Measurements from ENCODE around the gene PTPRN2. TPM values are rescaled to one million over a fixed set of nuclear protein-coding genes. Genes with fewer than 3 reads are reported as not detected.

Gene PTPRN2
- total RNA-seq, 1 donor from 2014 or later = 1.8 TPM

DNA sequence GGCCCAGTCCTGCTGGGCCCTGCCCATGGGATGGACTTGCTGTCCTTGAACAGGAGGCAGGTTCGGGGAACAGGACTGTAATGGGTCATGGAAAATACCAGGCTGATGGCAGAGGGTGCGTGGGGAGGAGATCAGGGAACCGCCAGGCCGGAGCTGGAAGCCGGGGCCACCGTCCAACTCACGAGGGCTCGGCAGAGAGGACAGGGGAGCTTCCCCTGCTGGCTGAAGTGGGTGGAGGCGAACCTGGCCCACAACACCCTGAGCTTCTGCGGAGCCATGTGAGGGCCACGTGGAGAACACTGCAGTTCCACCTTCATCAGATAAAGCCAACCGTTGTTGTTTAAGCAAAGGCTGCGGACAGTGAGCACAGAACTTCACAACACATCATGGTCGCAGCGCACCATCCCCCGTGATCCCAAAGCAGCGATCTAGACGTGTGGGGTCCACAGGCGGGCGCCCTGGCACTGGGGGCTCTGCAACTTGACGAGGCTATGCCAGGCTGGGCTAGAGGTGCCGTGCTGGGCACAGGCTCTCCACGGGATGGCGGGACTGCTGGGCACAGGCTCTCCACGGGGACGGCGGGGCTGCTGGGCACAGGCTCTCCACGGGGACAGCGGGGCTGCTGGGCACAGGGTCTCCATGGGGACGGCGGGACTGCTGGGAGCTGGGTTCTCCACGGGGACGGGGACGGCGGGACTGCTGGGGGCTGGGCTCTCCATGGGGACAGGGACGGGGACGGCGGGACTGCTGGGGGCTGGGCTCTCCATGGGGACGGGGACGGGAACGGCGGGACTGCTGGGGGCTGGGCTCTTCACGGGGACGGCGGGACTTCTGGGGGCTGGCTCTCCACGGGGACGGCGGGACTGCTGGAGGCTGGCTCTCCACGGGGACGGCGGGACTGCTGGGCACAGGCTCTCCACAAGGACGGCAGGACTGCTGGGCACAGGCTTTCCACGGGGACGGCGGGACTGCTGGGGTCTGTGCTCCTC lies 777.5 kb downstream of the PTPRN2 start:
- no peak overlapping the region for H3K4me3 Mint-ChIP-seq
- ChIA-PET POLR2A (no interaction called here), CTCF (no interaction called here)
- no peaks in the 10 kb centered on the region for H3K27me3 Mint-ChIP-seq
- no peak for ATAC-seq (ENCODE audit: low read depth)
- no peaks in the 10 kb centered on the region for H3K36me3 Mint-ChIP-seq (ENCODE audit: low read depth)
- intact Hi-C loops (cut with micrococcal nuclease) = no loop called here
- no peak overlapping the region for H3K27ac Mint-ChIP-seq
- H3K4me1 Mint-ChIP-seq = no peaks in the 10 kb centered on the region
- peaks cover 10% of the 10 kb centered on the region for H3K9me3 Mint-ChIP-seq
- TF ChIP-seq, protein P1, sequence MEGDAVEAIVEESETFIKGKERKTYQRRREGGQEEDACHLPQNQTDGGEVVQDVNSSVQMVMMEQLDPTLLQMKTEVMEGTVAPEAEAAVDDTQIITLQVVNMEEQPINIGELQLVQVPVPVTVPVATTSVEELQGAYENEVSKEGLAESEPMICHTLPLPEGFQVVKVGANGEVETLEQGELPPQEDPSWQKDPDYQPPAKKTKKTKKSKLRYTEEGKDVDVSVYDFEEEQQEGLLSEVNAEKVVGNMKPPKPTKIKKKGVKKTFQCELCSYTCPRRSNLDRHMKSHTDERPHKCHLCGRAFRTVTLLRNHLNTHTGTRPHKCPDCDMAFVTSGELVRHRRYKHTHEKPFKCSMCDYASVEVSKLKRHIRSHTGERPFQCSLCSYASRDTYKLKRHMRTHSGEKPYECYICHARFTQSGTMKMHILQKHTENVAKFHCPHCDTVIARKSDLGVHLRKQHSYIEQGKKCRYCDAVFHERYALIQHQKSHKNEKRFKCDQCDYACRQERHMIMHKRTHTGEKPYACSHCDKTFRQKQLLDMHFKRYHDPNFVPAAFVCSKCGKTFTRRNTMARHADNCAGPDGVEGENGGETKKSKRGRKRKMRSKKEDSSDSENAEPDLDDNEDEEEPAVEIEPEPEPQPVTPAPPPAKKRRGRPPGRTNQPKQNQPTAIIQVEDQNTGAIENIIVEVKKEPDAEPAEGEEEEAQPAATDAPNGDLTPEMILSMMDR (IDR thresholded peaks at IDR 0.05) = no peak
- no peak for DNase-seq

DNA sequence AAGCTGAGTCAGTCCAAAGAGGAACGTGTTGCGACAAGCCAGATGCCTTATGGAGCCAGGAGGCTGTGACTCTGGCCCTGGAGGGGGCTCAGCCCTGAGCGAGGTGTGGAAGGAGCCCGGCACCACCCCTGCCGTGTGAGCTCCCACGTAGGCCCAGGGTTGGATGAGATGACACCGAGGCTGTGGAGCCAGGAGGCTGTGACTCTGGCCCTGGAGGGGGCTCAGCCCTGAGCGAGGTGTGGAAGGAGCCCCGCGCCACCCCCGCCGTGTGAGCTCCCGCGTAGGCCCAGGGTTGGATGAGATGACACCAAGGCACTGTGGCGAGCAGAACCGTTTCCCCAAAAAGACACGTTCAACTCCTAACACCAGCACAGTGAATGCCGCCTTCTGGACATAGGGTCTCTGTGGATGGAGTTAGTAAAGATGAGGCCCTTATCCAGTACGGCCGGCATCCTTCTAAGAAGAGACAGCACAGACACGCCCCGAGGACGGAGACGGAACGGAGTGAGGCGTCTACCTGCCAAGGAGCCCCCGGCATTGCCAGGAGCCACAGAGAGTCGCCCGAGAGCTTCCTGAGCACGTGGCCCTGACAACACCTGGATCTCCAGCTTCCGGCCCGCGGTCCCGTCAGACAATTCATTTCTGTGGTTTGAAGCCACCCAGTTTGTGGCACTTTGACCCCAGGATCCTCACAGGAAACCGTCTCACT lies 778.3 kb downstream of the PTPRN2 start:
- ChIA-PET POLR2A (no interaction called here), CTCF (no interaction called here)
- Mint-ChIP-seq H3K27ac (no peak overlapping the region), H3K27me3 (no peaks in the 10 kb centered on the region), H3K4me3 (no peak overlapping the region), H3K36me3 (ENCODE audit: low read depth) (no peaks in the 10 kb centered on the region), H3K4me1 (no peaks in the 10 kb centered on the region), H3K9me3 (peaks cover 10% of the 10 kb centered on the region)
- no peak for DNase-seq
- intact Hi-C loops (cut with micrococcal nuclease) = no loop called here
- ATAC-seq (ENCODE audit: low read depth) = no peak
- TF ChIP-seq, protein P1 (IDR thresholded peaks at IDR 0.05) = no peak

DNA sequence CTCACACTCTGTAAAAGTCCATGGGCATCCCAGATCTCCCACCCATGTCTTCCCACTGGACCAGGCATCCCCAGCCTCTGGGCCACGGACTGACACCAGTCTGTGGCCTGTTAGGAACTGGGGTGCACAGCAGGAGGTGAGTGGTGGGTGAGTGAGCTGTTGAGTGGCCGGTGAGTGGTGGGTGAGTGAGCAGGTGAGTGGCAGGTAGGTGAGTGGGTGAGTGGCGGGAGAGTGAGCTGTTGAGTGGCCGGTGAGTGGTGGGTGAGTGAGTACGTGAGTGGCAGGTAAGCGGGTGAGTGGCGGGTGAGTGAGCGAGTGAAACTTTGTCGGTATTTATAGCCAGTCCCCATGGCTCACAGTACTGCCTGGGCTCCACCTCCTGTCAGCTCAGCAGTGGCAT lies 779.6 kb downstream of the PTPRN2 start:
- intact Hi-C loops (cut with micrococcal nuclease) = no loop called here
- H3K9me3 Mint-ChIP-seq = peaks cover 10% of the 10 kb centered on the region
- TF ChIP-seq, protein P1 (IDR thresholded peaks at IDR 0.05) = no peak
- DNase-seq = no peak
- H3K27ac Mint-ChIP-seq = no peak overlapping the region
- H3K36me3 Mint-ChIP-seq (ENCODE audit: low read depth) = no peaks in the 10 kb centered on the region
- no peaks in the 10 kb centered on the region for H3K4me1 Mint-ChIP-seq
- ChIA-PET CTCF (no interaction called here), POLR2A (no interaction called here)
- ATAC-seq (ENCODE audit: low read depth) = no peak
- H3K4me3 Mint-ChIP-seq = no peak overlapping the region
- no peaks in the 10 kb centered on the region for H3K27me3 Mint-ChIP-seq

DNA sequence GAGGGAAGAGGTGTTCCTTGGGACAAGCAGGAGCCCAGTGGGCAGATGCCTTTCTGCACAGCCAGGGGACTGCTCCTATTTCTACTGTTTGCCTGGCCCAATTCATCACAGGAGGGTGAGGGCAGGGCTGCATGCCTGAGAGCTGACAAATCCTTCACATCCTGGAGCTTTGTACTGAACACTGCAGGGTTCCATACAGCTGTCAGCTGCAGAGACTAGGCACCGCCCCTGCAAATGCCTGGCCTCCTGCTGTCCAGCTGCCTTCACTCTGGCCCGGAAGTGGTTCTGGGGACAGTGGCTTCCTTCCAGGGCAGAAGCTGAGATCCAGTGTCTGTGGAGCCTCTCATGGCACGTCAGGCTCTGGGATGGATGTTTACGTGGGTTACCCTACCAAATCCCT lies 780.1 kb downstream of the PTPRN2 start:
- ChIA-PET CTCF (no interaction called here), POLR2A (no interaction called here)
- DNase-seq (no peak), ATAC-seq (ENCODE audit: low read depth) (no peak)
- H3K27me3 Mint-ChIP-seq = no peaks in the 10 kb centered on the region
- no peak overlapping the region for H3K4me3 Mint-ChIP-seq
- H3K4me1 Mint-ChIP-seq = no peaks in the 10 kb centered on the region
- H3K9me3 Mint-ChIP-seq = peaks cover 10% of the 10 kb centered on the region
- H3K36me3 Mint-ChIP-seq (ENCODE audit: low read depth) = no peaks in the 10 kb centered on the region
- no peak overlapping the region for H3K27ac Mint-ChIP-seq
- TF ChIP-seq, protein P1 (IDR thresholded peaks at IDR 0.05) = no peak
- intact Hi-C loops (cut with micrococcal nuclease) = no loop called here

DNA sequence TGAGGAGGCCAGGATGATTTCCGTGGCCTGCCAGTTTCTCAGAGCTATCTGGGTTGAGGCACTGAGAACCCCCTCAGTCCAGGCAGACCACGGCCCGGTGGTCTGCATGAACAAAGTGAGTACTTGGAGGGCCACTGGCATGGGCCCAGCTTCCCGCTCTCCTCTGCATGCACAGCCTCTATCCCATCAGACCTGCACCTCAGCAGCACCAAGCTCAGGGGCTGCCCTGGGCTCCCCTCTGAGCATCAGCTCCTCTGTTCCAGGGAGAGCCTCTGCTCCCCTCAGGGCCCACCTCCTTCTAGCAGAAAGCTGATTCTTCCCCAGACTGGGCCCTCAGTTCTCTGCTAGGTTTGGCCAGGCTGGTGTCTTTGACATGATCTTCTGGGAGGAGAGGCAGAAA lies 780.9 kb downstream of the PTPRN2 start:
- TF ChIP-seq, protein P1 (IDR thresholded peaks at IDR 0.05) = no peak
- Mint-ChIP-seq H3K27ac (no peak overlapping the region), H3K27me3 (no peaks in the 10 kb centered on the region), H3K4me3 (no peak overlapping the region), H3K4me1 (no peaks in the 10 kb centered on the region), H3K9me3 (peaks cover 10% of the 10 kb centered on the region), H3K36me3 (ENCODE audit: low read depth) (no peaks in the 10 kb centered on the region)
- ChIA-PET CTCF (no interaction called here), POLR2A (no interaction called here)
- intact Hi-C loops (cut with micrococcal nuclease) = no loop called here
- DNase-seq (no peak), ATAC-seq (ENCODE audit: low read depth) (no peak)
